Measurements from ENCODE around the gene MNAT1. TPM values are rescaled to one million over a fixed set of nuclear protein-coding genes. Genes with fewer than 3 reads are reported as not detected.
A peak's percentile ranks its signal among the peaks of the same experiment; 100 is the strongest.

MNAT1 gene
- total RNA-seq, 1 donor from 2014 or later: 103 TPM

DNA sequence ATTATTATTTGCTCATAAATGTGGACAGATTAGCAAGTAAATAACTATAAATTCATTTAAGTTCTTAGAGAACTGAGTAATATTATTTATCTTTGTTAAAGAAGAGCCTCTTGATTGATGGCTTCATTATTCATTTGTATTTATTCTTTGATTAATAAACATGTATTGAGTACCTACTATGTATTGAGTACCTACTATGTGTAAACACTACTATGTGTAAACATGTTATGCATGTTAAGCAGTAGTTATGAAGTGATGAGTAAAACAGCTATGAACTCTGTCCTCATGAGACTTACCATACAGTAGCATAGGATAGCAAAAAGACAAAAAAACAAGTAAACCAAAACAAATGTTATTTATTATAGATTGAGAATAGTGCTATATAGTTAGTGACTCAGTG, 61.9 kb downstream of the MNAT1 start:
- Histone ChIP-seq H3K9ac (ENCODE audit: low read depth in 1 of 3, low read length in 3 of 3) (no peak overlapping the region), H3K9me3 (ENCODE audit: control insufficient read depth in 3 of 3, low read length in 3 of 3) (no peaks in the 10 kb centered on the region)

DNA sequence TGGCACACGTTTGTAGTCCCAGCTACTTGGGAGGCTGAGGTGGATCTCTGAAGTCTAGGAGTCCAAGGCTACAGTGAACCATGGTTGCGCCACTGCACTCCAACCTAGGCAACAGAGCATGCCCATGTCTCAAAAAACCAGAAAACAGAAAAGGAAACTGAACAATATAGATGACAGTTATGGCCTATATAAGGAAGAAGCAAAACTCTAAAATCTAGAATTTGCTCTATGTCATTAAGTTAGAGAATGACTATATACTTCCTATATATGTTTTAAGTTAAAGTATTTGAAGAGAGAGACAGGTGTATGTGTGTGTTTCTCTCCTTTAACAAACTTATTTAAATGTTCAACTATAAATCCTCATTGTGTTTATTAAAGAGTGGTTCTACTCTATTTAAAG, 65.8 kb downstream of the MNAT1 start:
- H3K27ac ChIP-seq (ENCODE audit: low read depth, low read length): no peak overlapping the region
- no peaks in the 10 kb centered on the region for H3K4me1 ChIP-seq (ENCODE audit: control insufficient read depth in 3 of 3, insufficient read depth in 3 of 3, low read length in 3 of 3)
- H3K4me3 ChIP-seq (ENCODE audit: low read length in 3 of 3): no peak overlapping the region
- no peaks in the 10 kb centered on the region for H3K27me3 ChIP-seq (ENCODE audit: control insufficient read depth in 3 of 3, insufficient read depth in 3 of 3, low read length in 3 of 3)
- H3K36me3 ChIP-seq (ENCODE audit: control insufficient read depth in 3 of 3, insufficient read depth in 3 of 3, low read length in 3 of 3): peaks cover 0 to 6% (median 0%) of the 10 kb centered on the region in 3 donors
- H3K9ac ChIP-seq (ENCODE audit: low read depth in 1 of 3, low read length in 3 of 3): no peak overlapping the region
- H3K9me3 ChIP-seq (ENCODE audit: control insufficient read depth in 3 of 3, low read length in 3 of 3): no peaks in the 10 kb centered on the region

More for the DNA sequence above, 61.9 kb downstream of the MNAT1 start:
- Histone ChIP-seq H3K27ac (ENCODE audit: low read depth, low read length) (no peak overlapping the region), H3K27me3 (ENCODE audit: control insufficient read depth in 3 of 3, insufficient read depth in 3 of 3, low read length in 3 of 3) (no peaks in the 10 kb centered on the region), H3K4me3 (ENCODE audit: low read length in 3 of 3) (no peak overlapping the region), H3K36me3 (ENCODE audit: control insufficient read depth in 3 of 3, insufficient read depth in 3 of 3, low read length in 3 of 3) (peaks cover 0 to 4% (median 0%) of the 10 kb centered on the region in 3 donors), H3K4me1 (ENCODE audit: control insufficient read depth in 3 of 3, insufficient read depth in 3 of 3, low read length in 3 of 3) (no peaks in the 10 kb centered on the region)

DNA sequence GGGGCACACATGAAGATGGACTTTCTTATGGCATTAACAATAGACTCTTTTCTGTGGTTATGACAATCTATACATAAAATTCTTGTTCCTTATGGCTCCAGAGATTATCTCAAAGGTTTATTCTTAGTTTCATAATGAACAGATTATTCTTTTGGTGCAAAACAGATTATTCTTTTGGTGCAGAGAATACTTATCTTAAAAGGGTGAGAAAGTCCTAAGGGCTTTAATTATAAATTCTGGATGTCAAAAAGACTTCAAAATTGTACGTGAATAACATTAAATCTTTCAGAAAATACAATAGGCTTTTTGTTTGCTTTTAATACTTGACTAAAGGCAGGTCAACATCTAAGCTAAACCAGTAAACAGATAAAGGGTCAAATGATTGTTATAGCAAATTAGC, 69.3 kb downstream of the MNAT1 start:
- peaks cover 0 to 2% (median 0%) of the 10 kb centered on the region in 3 donors for H3K36me3 ChIP-seq (ENCODE audit: control insufficient read depth in 3 of 3, insufficient read depth in 3 of 3, low read length in 3 of 3)
- no peak overlapping the region for H3K9ac ChIP-seq (ENCODE audit: low read depth in 1 of 3, low read length in 3 of 3)
- no peak overlapping the region for H3K27ac ChIP-seq (ENCODE audit: low read depth, low read length)
- no peak overlapping the region for H3K4me3 ChIP-seq (ENCODE audit: low read length in 3 of 3)
- no peaks in the 10 kb centered on the region for H3K27me3 ChIP-seq (ENCODE audit: control insufficient read depth in 3 of 3, insufficient read depth in 3 of 3, low read length in 3 of 3)
- H3K4me1 ChIP-seq (ENCODE audit: control insufficient read depth in 3 of 3, insufficient read depth in 3 of 3, low read length in 3 of 3): peaks cover 0 to 4% (median 3%) of the 10 kb centered on the region in 3 donors
- no peaks in the 10 kb centered on the region for H3K9me3 ChIP-seq (ENCODE audit: control insufficient read depth in 3 of 3, low read length in 3 of 3)

DNA sequence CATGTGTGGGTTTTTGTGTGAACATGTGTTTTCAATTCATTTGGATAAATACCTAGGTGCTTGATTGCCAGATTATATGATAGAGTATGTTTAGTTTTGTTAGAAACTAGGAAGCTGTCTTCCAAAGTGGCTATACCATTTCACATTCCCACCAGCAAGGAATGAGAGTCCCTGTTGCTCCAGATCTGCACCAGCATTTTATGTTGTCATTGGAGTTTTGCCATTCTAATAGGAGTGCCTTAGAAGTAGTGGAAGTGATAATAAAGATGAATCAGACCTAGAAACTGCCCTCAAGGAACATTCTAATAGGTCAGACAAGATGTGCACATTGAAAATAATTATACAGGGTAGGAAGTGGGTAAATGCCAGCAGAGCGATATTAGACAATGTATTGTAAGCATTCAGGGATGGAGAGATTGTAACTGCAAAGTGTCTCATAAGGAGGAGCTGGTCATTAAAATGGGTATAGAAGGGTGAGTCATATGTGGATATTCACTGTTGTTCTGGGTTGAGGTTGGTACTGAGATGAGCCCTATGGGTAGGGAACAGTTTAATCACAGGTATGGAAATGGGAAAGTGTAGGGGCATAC, 71.4 kb downstream of the MNAT1 start:
- Histone ChIP-seq H3K36me3 (ENCODE audit: control insufficient read depth in 3 of 3, insufficient read depth in 3 of 3, low read length in 3 of 3) (peaks cover 0 to 2% (median 0%) of the 10 kb centered on the region in 3 donors), H3K9ac (ENCODE audit: low read depth in 1 of 3, low read length in 3 of 3) (no peak overlapping the region), H3K4me1 (ENCODE audit: control insufficient read depth in 3 of 3, insufficient read depth in 3 of 3, low read length in 3 of 3) (peaks cover 3 to 4% (median 4%) of the 10 kb centered on the region in 3 donors), H3K27me3 (ENCODE audit: control insufficient read depth in 3 of 3, insufficient read depth in 3 of 3, low read length in 3 of 3) (no peaks in the 10 kb centered on the region), H3K9me3 (ENCODE audit: control insufficient read depth in 3 of 3, low read length in 3 of 3) (no peaks in the 10 kb centered on the region), H3K4me3 (ENCODE audit: low read length in 3 of 3) (no peak overlapping the region), H3K27ac (ENCODE audit: low read depth, low read length) (no peak overlapping the region)

DNA sequence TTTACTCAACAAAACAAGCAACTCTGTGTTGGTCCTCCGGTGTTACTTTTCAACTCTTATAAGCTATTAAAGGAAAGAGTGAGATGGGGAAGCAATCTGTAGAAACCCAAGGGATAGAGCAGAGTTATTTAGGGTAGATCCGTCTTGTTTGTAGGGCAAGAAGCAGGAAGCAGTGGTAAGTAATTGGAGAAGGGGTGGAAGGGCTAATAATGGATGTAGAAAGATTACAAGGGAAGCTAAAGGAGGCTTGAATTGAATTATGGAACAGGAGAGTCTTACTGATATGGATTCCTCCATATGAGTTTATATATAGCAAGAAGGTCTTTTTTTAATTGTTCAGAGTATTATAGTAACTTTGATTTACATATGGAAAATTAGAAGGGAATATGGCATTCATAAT, 72.7 kb downstream of the MNAT1 start:
- H3K9me3 ChIP-seq (ENCODE audit: control insufficient read depth in 3 of 3, low read length in 3 of 3): no peaks in the 10 kb centered on the region
- peak overlapping the region; percentile 75 for H3K27ac ChIP-seq (ENCODE audit: low read depth, low read length)
- H3K27me3 ChIP-seq (ENCODE audit: control insufficient read depth in 3 of 3, insufficient read depth in 3 of 3, low read length in 3 of 3): no peaks in the 10 kb centered on the region
- H3K4me3 ChIP-seq (ENCODE audit: low read length in 3 of 3): no peak overlapping the region
- peaks cover 3 to 4% (median 4%) of the 10 kb centered on the region in 3 donors for H3K4me1 ChIP-seq (ENCODE audit: control insufficient read depth in 3 of 3, insufficient read depth in 3 of 3, low read length in 3 of 3)
- no peak overlapping the region for H3K9ac ChIP-seq (ENCODE audit: low read depth in 1 of 3, low read length in 3 of 3)
- peaks cover 3 to 9% (median 4%) of the 10 kb centered on the region in 3 donors for H3K36me3 ChIP-seq (ENCODE audit: control insufficient read depth in 3 of 3, insufficient read depth in 3 of 3, low read length in 3 of 3)

DNA sequence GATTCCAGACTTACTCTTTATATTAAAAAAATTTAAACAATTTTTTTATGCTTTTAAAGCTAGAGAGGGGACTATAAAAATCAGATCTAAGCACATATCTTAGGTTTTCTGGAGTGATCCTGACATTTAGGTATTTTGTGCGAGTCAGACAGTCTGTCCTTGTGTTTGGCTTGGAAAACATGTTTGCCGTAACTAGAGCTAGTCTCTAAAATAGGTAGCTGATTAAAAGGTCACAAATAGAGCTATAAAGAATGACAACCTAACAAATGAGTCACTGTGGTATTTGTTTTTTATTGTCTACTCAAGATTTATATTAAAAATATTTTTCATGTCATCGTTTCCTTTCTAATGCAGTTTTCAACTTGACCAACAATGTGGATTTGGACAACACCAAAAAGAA, 73.4 kb downstream of the MNAT1 start:
- Histone ChIP-seq H3K36me3 (ENCODE audit: control insufficient read depth in 3 of 3, insufficient read depth in 3 of 3, low read length in 3 of 3) (peaks cover 11 to 16% (median 11%) of the 10 kb centered on the region in 3 donors), H3K9ac (ENCODE audit: low read depth in 1 of 3, low read length in 3 of 3) (peak overlapping the region; percentile 27 to 64 (median 35)), H3K4me3 (ENCODE audit: low read length in 3 of 3) (peak overlapping the region in 1 of 3 donors; percentile 1), H3K4me1 (ENCODE audit: control insufficient read depth in 3 of 3, insufficient read depth in 3 of 3, low read length in 3 of 3) (peaks cover 3 to 4% (median 4%) of the 10 kb centered on the region in 3 donors), H3K27ac (ENCODE audit: low read depth, low read length) (peak overlapping the region; percentile 75), H3K9me3 (ENCODE audit: control insufficient read depth in 3 of 3, low read length in 3 of 3) (no peaks in the 10 kb centered on the region), H3K27me3 (ENCODE audit: control insufficient read depth in 3 of 3, insufficient read depth in 3 of 3, low read length in 3 of 3) (no peaks in the 10 kb centered on the region)

DNA sequence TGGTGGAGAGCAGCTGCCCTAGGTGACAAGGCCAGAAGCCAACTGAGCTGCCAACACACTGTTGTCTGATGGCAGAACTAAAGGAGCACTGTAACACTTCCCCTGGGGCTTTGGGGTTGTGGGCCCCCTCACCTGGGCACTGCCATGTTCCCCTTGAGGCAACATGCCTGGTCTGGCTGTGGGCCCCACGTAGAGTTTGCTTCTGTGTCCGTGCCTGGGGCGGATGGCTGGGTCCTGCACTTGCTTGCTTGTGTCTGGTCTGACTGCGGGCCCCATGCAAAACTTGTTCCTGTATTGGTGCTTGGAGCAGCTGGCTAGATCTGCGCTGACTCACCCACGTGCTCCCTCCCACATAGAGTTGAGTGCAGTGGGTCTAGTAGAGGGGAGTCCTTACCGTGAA, 78.4 kb downstream of the MNAT1 start:
- peaks cover 0 to 4% (median 4%) of the 10 kb centered on the region in 3 donors for H3K4me1 ChIP-seq (ENCODE audit: control insufficient read depth in 3 of 3, insufficient read depth in 3 of 3, low read length in 3 of 3)
- no peak overlapping the region for H3K4me3 ChIP-seq (ENCODE audit: low read length in 3 of 3)
- H3K27me3 ChIP-seq (ENCODE audit: control insufficient read depth in 3 of 3, insufficient read depth in 3 of 3, low read length in 3 of 3): no peaks in the 10 kb centered on the region
- H3K9ac ChIP-seq (ENCODE audit: low read depth in 1 of 3, low read length in 3 of 3): no peak overlapping the region
- H3K36me3 ChIP-seq (ENCODE audit: control insufficient read depth in 3 of 3, insufficient read depth in 3 of 3, low read length in 3 of 3): peaks cover 15 to 23% (median 20%) of the 10 kb centered on the region in 3 donors
- no peak overlapping the region for H3K27ac ChIP-seq (ENCODE audit: low read depth, low read length)
- no peaks in the 10 kb centered on the region for H3K9me3 ChIP-seq (ENCODE audit: control insufficient read depth in 3 of 3, low read length in 3 of 3)

DNA sequence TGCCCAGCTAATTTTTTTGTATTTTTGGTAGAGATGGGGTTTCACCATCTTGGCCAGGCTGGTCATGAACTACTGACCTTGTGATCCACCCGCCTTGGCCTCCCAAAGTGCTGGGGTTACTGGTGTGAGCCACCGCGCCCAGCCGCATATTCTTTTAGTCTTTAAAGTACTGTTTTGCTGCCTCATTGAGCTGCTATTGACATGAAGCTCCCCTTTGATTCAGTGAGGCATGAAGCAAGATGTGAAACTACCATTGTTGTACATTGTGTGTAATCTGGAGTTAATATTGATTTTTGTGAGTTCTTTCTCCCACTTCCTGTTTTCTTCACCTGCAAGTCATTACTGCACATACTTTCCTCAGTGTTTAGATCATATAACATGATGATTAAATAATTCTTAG, 80.8 kb downstream of the MNAT1 start:
- Histone ChIP-seq H3K4me3 (ENCODE audit: low read length in 3 of 3) (no peak overlapping the region), H3K4me1 (ENCODE audit: control insufficient read depth in 3 of 3, insufficient read depth in 3 of 3, low read length in 3 of 3) (no peaks in the 10 kb centered on the region), H3K27ac (ENCODE audit: low read depth, low read length) (no peak overlapping the region), H3K9me3 (ENCODE audit: control insufficient read depth in 3 of 3, low read length in 3 of 3) (no peaks in the 10 kb centered on the region), H3K9ac (ENCODE audit: low read depth in 1 of 3, low read length in 3 of 3) (no peak overlapping the region), H3K36me3 (ENCODE audit: control insufficient read depth in 3 of 3, insufficient read depth in 3 of 3, low read length in 3 of 3) (peaks cover 15 to 26% (median 20%) of the 10 kb centered on the region in 3 donors), H3K27me3 (ENCODE audit: control insufficient read depth in 3 of 3, insufficient read depth in 3 of 3, low read length in 3 of 3) (no peaks in the 10 kb centered on the region)

DNA sequence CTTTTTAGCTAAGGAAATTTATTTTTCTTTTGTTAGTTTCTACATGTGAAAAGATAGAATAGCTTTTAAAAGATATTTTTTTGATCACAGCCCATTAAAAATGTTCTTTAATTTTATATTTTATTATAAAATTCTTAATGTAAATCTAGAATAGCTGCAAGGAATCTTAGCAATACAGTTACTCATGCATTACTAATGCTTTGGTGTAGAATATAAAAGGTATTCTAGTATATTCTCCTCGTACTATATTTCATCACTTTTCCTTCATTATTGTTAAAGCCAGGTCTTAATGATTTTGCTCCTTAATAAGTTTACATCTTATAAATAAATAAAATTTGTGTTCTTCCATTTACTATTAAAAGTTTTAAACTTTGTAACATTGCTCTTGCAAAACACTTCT, 82.6 kb downstream of the MNAT1 start:
- Histone ChIP-seq H3K4me3 (ENCODE audit: low read length in 3 of 3) (no peak overlapping the region), H3K27ac (ENCODE audit: low read depth, low read length) (no peak overlapping the region), H3K27me3 (ENCODE audit: control insufficient read depth in 3 of 3, insufficient read depth in 3 of 3, low read length in 3 of 3) (no peaks in the 10 kb centered on the region), H3K4me1 (ENCODE audit: control insufficient read depth in 3 of 3, insufficient read depth in 3 of 3, low read length in 3 of 3) (no peaks in the 10 kb centered on the region), H3K9ac (ENCODE audit: low read depth in 1 of 3, low read length in 3 of 3) (no peak overlapping the region), H3K9me3 (ENCODE audit: control insufficient read depth in 3 of 3, low read length in 3 of 3) (no peaks in the 10 kb centered on the region), H3K36me3 (ENCODE audit: control insufficient read depth in 3 of 3, insufficient read depth in 3 of 3, low read length in 3 of 3) (peaks cover 13 to 19% (median 18%) of the 10 kb centered on the region in 3 donors)

DNA sequence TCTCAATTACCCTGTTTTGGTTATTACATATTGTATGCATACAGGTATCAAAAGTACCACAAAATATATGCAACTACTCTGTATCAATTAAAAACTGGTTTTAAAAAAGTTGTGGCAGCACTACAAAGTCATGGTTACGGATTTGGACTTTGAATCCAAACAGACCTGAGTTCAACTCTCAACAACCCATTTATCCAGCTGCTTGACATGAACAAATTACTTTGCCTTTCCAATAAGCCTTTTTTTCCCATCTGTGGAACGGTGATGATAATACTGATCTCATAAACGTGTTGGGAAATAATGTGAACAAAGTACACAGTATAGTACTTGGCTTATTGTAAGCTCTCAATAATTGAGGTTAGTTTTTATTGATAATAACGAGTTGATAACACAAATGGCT, 85.0 kb downstream of the MNAT1 start:
- no peak overlapping the region for H3K9ac ChIP-seq (ENCODE audit: low read depth in 1 of 3, low read length in 3 of 3)
- peaks cover 0 to 5% (median 3%) of the 10 kb centered on the region in 3 donors for H3K36me3 ChIP-seq (ENCODE audit: control insufficient read depth in 3 of 3, insufficient read depth in 3 of 3, low read length in 3 of 3)
- no peak overlapping the region for H3K4me3 ChIP-seq (ENCODE audit: low read length in 3 of 3)
- no peaks in the 10 kb centered on the region for H3K4me1 ChIP-seq (ENCODE audit: control insufficient read depth in 3 of 3, insufficient read depth in 3 of 3, low read length in 3 of 3)
- H3K27ac ChIP-seq (ENCODE audit: low read depth, low read length): no peak overlapping the region
- no peaks in the 10 kb centered on the region for H3K27me3 ChIP-seq (ENCODE audit: control insufficient read depth in 3 of 3, insufficient read depth in 3 of 3, low read length in 3 of 3)
- H3K9me3 ChIP-seq (ENCODE audit: control insufficient read depth in 3 of 3, low read length in 3 of 3): no peaks in the 10 kb centered on the region
